Naive thymus-derived CD4-positive, alpha-beta T cell (primary cell): ENCODE results near the gene PTPRC. TPM values are rescaled to one million over a fixed set of nuclear protein-coding genes. Genes with fewer than 3 reads are reported as not detected.

Experiments used
- ATAC-seq: fragments of 150-1000 bp; cut with Tn5 transposase; 2 replicates; pipeline ENCODE4 v1.10.0; 2021; ENCODE audit warnings: mild to moderate bottlenecking, moderate library complexity
- CTCF ChIA-PET: fragments of 350-600 bp; sonication (Branson Sonifier 250); formaldehyde crosslinking; loops from one replicate; lab custom pipeline; 2021; ENCODE audit warnings: antibody characterized with exemption; lab: Charles Lee
- POLR2A ChIA-PET: fragments of 350-600 bp; sonication (Branson Sonifier 250); formaldehyde crosslinking; loops from one replicate; lab custom pipeline; 2021; ENCODE audit warnings: antibody characterized with exemption, inconsistent platforms; lab: Charles Lee
- DNase-seq, 9 donors: peaks; one replicate each; pipeline versions ENCODE4 v3.0.0 to v3.0.0-alpha.2; 2020 to 2022; ENCODE audit warnings: mixed read lengths in 1 of 9
- H3K27ac ChIP-seq: one replicate; pipeline ENCODE4 v1.7.0; 2013; ENCODE audit warnings: mild to moderate bottlenecking, low read depth, low read length, moderate library complexity
- H3K27me3 ChIP-seq, 2 donors: one replicate each; pipeline ENCODE4 v1.7.0; 2013; ENCODE audit warnings: low read length in 2 of 2, mild to moderate bottlenecking in 2 of 2, moderate library complexity in 2 of 2; ENCODE audit not compliant: control insufficient read depth in 2 of 2, insufficient read depth in 2 of 2
- H3K36me3 ChIP-seq, 3 experiments: 1 replicate in 2 of 3; 2 replicates in 1 of 3; pipeline ENCODE4 v1.7.0; 2013; ENCODE audit warnings: low read length in 3 of 3, mild to moderate bottlenecking in 3 of 3, moderate library complexity in 1 of 3; ENCODE audit not compliant: insufficient read depth in 3 of 3, control insufficient read depth in 2 of 3
- H3K4me1 ChIP-seq, 2 donors: one replicate each; pipeline ENCODE4 v1.7.0; 2013; ENCODE audit warnings: low read length in 2 of 2, mild to moderate bottlenecking in 2 of 2, moderate library complexity in 1 of 2; ENCODE audit not compliant: control insufficient read depth in 2 of 2, insufficient read depth in 2 of 2
- H3K4me3 ChIP-seq: 2 replicates; pipeline ENCODE4 v1.7.0; 2013; ENCODE audit warnings: mild to moderate bottlenecking, low read length
- H3K9me3 ChIP-seq, 3 experiments: 1 replicate in 2 of 3; 2 replicates in 1 of 3; pipeline ENCODE4 v1.7.0; 2013; ENCODE audit warnings: low read length in 3 of 3; ENCODE audit not compliant: control insufficient read depth in 2 of 3
- H3K27ac Mint-ChIP-seq, 9 donors: one replicate each; pipeline ENCODE4 v1.8.0; 2020 to 2022; ENCODE audit warnings: mixed read lengths in 9 of 9, mild to moderate bottlenecking in 8 of 9, moderate library complexity in 5 of 9, inconsistent platforms in 2 of 9
- H3K27me3 Mint-ChIP-seq, 5 donors: one replicate each; pipeline ENCODE4 v1.8.0; 2021 to 2022; ENCODE audit warnings: mixed read lengths in 5 of 5, mild to moderate bottlenecking in 1 of 5
- H3K36me3 Mint-ChIP-seq, 5 donors: one replicate each; pipeline ENCODE4 v1.8.0; 2020 to 2022; ENCODE audit warnings: mixed read lengths in 5 of 5, mild to moderate bottlenecking in 3 of 5, inconsistent platforms in 1 of 5
- H3K4me1 Mint-ChIP-seq, 7 donors: one replicate each; pipeline ENCODE4 v1.8.0; 2020 to 2022; ENCODE audit warnings: mixed read lengths in 7 of 7, mild to moderate bottlenecking in 3 of 7, inconsistent platforms in 1 of 7
- H3K4me3 Mint-ChIP-seq, 10 donors: one replicate each; pipeline ENCODE4 v1.8.0; 2020 to 2022; ENCODE audit warnings: mild to moderate bottlenecking in 10 of 10, mixed read lengths in 10 of 10, moderate library complexity in 6 of 10, inconsistent platforms in 2 of 10
- H3K9me3 Mint-ChIP-seq, 11 donors: one replicate each; pipeline ENCODE4 v1.8.0; 2020 to 2022; ENCODE audit warnings: mixed read lengths in 11 of 11, mild to moderate bottlenecking in 4 of 11, inconsistent platforms in 1 of 11, moderate library complexity in 1 of 11
- intact Hi-C, 2 donors: fragments of 100-400 bp; cut with micrococcal nuclease; formaldehyde crosslinking; loops; one replicate each; pipeline ENCODE4 v1.15.1; 2023
- polyA plus RNA-seq, 2 donors: library from polyadenylated mRNA; unstranded; fragments of 300-500 nt; fragmentation: Illumina TruSeq; gene quantifications; one replicate each; pipeline ENCODE4 v1.2.3, GENCODE V29; 2021
- total RNA-seq, 6 experiments: library from RNA in 5 of 6; stranded (reverse) in 5 of 6; gene quantifications; 1 replicate in 5 of 6; 2 replicates in 1 of 6; pipeline ENCODE4 v1.2.3 and lab custom pipeline; 2021 to 2026

PTPRC gene
- total and polyA plus RNA-seq, 7 experiments from 2014 or later, result 739 to 1,286 (median 1,064) TPM

- ChIA-PET POLR2A (interaction anchor here (0.7 to 12.2 kb wide), 17 partner anchors 10 to 119 kb away, joined by 3 to 332 read pairs (median 6); no protein-coding TSS in a partner anchor), CTCF (interaction anchor here (0.7 to 8.4 kb wide), 8 partner anchors 11 to 117 kb away, joined by 3 to 88 read pairs (median 3); no protein-coding TSS in a partner anchor)
- DNase-seq, result no peak
- Mint-ChIP-seq H3K4me1 (peaks cover 29 to 59% (median 45%) of the 10 kb centered on the region in 7 donors), H3K27me3 (no peaks in the 10 kb centered on the region), H3K36me3 (peaks cover 16 to 46% (median 41%) of the 10 kb centered on the region in 5 donors), H3K27ac (peak overlapping the region; percentile 85 to 98 (median 95)), H3K4me3 (peak overlapping the region; percentile 77 to 100 (median 92)), H3K9me3 (peaks cover 0 to 3% (median 0%) of the 10 kb centered on the region in 11 donors)
- Histone ChIP-seq H3K4me1 (peaks cover 25 to 29% of the 10 kb centered on the region in 2 donors), H3K4me3 (peak overlapping the region; percentile 81), H3K27ac (peak overlapping the region; percentile 94), H3K36me3 (peaks cover 0 to 14% (median 5%) of the 10 kb centered on the region in 3 experiments), H3K9me3 (no peaks in the 10 kb centered on the region), H3K27me3 (no peaks in the 10 kb centered on the region)
- intact Hi-C loops, result loop anchor here (1.0 to 5.0 kb wide), 3 partner anchors 42 to 483 kb away; partner anchors contain the start of gene NEK7 (in 1 of the 2)
- no peak for ATAC-seq
Observed at GRCh38 chr1:198640174-198640573, 1.3 kb downstream of the PTPRC start.

- ChIA-PET POLR2A (interaction anchor here (1.0 to 1.7 kb wide), 6 partner anchors 9 to 121 kb away, joined by 3 to 19 read pairs (median 3); no protein-coding TSS in a partner anchor), CTCF (interaction anchor here (1.4 kb wide), 1 partner anchor 20 kb away, joined by 5 read pairs; no protein-coding TSS in a partner anchor)
- Mint-ChIP-seq H3K27ac (peak overlapping the region; percentile 86 to 98 (median 95)), H3K9me3 (no peaks in the 10 kb centered on the region), H3K4me3 (peak overlapping the region; percentile 77 to 100 (median 92)), H3K36me3 (peaks cover 16 to 48% (median 39%) of the 10 kb centered on the region in 5 donors), H3K27me3 (no peaks in the 10 kb centered on the region), H3K4me1 (peaks cover 21 to 52% (median 39%) of the 10 kb centered on the region in 7 donors)
- ATAC-seq (peak; percentile 69), DNase-seq (peak in 4 of 9 donors; percentile 42 to 61 (median 53))
- Histone ChIP-seq H3K4me3 (peak overlapping the region; percentile 81), H3K9me3 (no peaks in the 10 kb centered on the region), H3K27me3 (no peaks in the 10 kb centered on the region), H3K27ac (peak overlapping the region; percentile 94), H3K4me1 (peaks cover 17 to 21% of the 10 kb centered on the region in 2 donors), H3K36me3 (peaks cover 0 to 21% (median 5%) of the 10 kb centered on the region in 3 experiments)
- intact Hi-C loops, result loop anchor here (1.0 to 5.0 kb wide), 6 partner anchors 9 to 484 kb away; partner anchors contain the start of gene NEK7 (in 1 of the 2)
Observed at GRCh38 chr1:198641501-198641900, 2.7 kb downstream of the PTPRC start.

- Mint-ChIP-seq H3K36me3 (peaks cover 21 to 54% (median 43%) of the 10 kb centered on the region in 5 donors), H3K9me3 (peaks cover 0 to under 1% (median 0%) of the 10 kb centered on the region in 11 donors), H3K27me3 (no peaks in the 10 kb centered on the region), H3K4me3 (peak overlapping the region; percentile 77 to 100 (median 92)), H3K4me1 (peaks cover 20 to 53% (median 39%) of the 10 kb centered on the region in 7 donors), H3K27ac (peak overlapping the region; percentile 86 to 98 (median 95))
- intact Hi-C loops, result loop anchor here (1.0 to 5.0 kb wide), 6 partner anchors 8 to 485 kb away; partner anchors contain the start of gene NEK7 (in 1 of the 2)
- CTCF ChIA-PET, result interaction anchor here (0.7 to 1.4 kb wide), 3 partner anchors 21 to 44 kb away, joined by 3 to 5 read pairs (median 4); no protein-coding TSS in a partner anchor
- Histone ChIP-seq H3K9me3 (no peaks in the 10 kb centered on the region), H3K4me1 (peaks cover 12 to 17% of the 10 kb centered on the region in 2 donors), H3K27me3 (no peaks in the 10 kb centered on the region), H3K27ac (peak overlapping the region; percentile 94), H3K36me3 (peaks cover 5 to 24% (median 6%) of the 10 kb centered on the region in 3 experiments), H3K4me3 (peak overlapping the region; percentile 81)
- POLR2A ChIA-PET, result interaction anchor here (0.6 to 1.7 kb wide), 9 partner anchors 9 to 121 kb away, joined by 3 to 19 read pairs (median 3); no protein-coding TSS in a partner anchor
- DNase-seq (no peak), ATAC-seq (no peak)
Observed at GRCh38 chr1:198641966-198642668, 3.3 kb downstream of the PTPRC start.

GRCh38 chr1:198642983-198643382 lies 4.1 kb downstream of the PTPRC start:
- Mint-ChIP-seq H3K4me3 (peak overlapping the region; percentile 77 to 100 (median 92)), H3K27me3 (no peaks in the 10 kb centered on the region), H3K36me3 (peaks cover 22 to 57% (median 43%) of the 10 kb centered on the region in 5 donors), H3K9me3 (peaks cover 0 to 2% (median 0%) of the 10 kb centered on the region in 11 donors), H3K27ac (peak overlapping the region; percentile 86 to 98 (median 95)), H3K4me1 (peaks cover 18 to 49% (median 35%) of the 10 kb centered on the region in 7 donors)
- DNase-seq (no peak), ATAC-seq (no peak)
- Histone ChIP-seq H3K4me3 (peak overlapping the region; percentile 81), H3K36me3 (peaks cover 5 to 25% (median 6%) of the 10 kb centered on the region in 3 experiments), H3K27me3 (no peaks in the 10 kb centered on the region), H3K9me3 (no peaks in the 10 kb centered on the region), H3K27ac (peak overlapping the region; percentile 94), H3K4me1 (peaks cover 10 to 11% of the 10 kb centered on the region in 2 donors)
- CTCF ChIA-PET, result interaction anchor here (0.7 to 1.4 kb wide), 4 partner anchors 21 to 371 kb away, joined by 3 to 5 read pairs (median 4); no protein-coding TSS in a partner anchor
- POLR2A ChIA-PET, result interaction anchor here (0.6 to 1.7 kb wide), 8 partner anchors 8 to 114 kb away, joined by 3 to 19 read pairs (median 3); no protein-coding TSS in a partner anchor
- intact Hi-C loops, result loop anchor here (1.0 to 5.0 kb wide), 3 partner anchors 7 to 486 kb away; partner anchors contain the start of gene NEK7 (in 1 of the 2)

- H3K9me3 Mint-ChIP-seq, result peaks cover 0 to 2% (median 0%) of the 10 kb centered on the region in 11 donors
- H3K4me3 Mint-ChIP-seq, result peak overlapping the region; percentile 77 to 100 (median 92)
- ChIA-PET POLR2A (interaction anchor here (0.6 to 3.1 kb wide), 7 partner anchors 19 to 103 kb away, joined by 3 to 26 read pairs (median 3); partner anchors contain the start of gene ATP6V1G3), CTCF (interaction anchor here (0.8 kb wide), 1 partner anchor 38 kb away, joined by 3 read pairs; no protein-coding TSS in a partner anchor)
- peak overlapping the region; percentile 86 to 98 (median 95) for H3K27ac Mint-ChIP-seq
- DNase-seq, result no peak
- Histone ChIP-seq H3K4me1 (peaks cover 13 to 14% of the 10 kb centered on the region in 2 donors), H3K27me3 (no peaks in the 10 kb centered on the region), H3K9me3 (no peaks in the 10 kb centered on the region), H3K36me3 (peaks cover 6 to 25% (median 11%) of the 10 kb centered on the region in 3 experiments), H3K27ac (peak overlapping the region; percentile 94), H3K4me3 (peak overlapping the region; percentile 81)
- no peak for ATAC-seq
- peaks cover 22 to 57% (median 49%) of the 10 kb centered on the region in 5 donors for H3K36me3 Mint-ChIP-seq
- peaks cover 26 to 49% (median 39%) of the 10 kb centered on the region in 7 donors for H3K4me1 Mint-ChIP-seq
- H3K27me3 Mint-ChIP-seq, result no peaks in the 10 kb centered on the region
- intact Hi-C loops, result loop anchor here (5.0 kb wide), 2 partner anchors 293 to 487 kb away; partner anchors contain the start of gene NEK7 (in 1 of the 2)
Observed at GRCh38 chr1:198643808-198644207, 5.0 kb downstream of the PTPRC start.
